Measurements from ENCODE around the gene THSD8. TPM values are rescaled to one million over a fixed set of nuclear protein-coding genes. Genes with fewer than 3 reads are reported as not detected.

The THSD8 gene
- total and polyA plus RNA-seq, 7 experiments from 2014 or later = 0.80 to 18.9 (median 2.1) TPM; not detected in 3

- DNase-seq (peak; percentile 53 to 82 (median 75)), ATAC-seq (no peak)
- H3K27me3 ChIP-seq (ENCODE audit: control insufficient read depth in 2 of 2, insufficient read depth in 2 of 2, low read length in 2 of 2) = no peaks in the 10 kb centered on the region
- no peaks in the 10 kb centered on the region for H3K9me3 ChIP-seq (ENCODE audit: control insufficient read depth in 2 of 3, low read length in 3 of 3)
- peaks cover 30 to 36% of the 10 kb centered on the region in 2 donors for H3K4me1 ChIP-seq (ENCODE audit: control insufficient read depth in 2 of 2, insufficient read depth in 2 of 2, low read length in 2 of 2)
- H3K36me3 Mint-ChIP-seq = peaks cover 0 to 9% (median 0%) of the 10 kb centered on the region in 5 donors
- H3K4me3 Mint-ChIP-seq = peak overlapping the region; percentile 89 to 98 (median 94)
- peaks cover 0 to 2% (median 0%) of the 10 kb centered on the region in 5 donors for H3K27me3 Mint-ChIP-seq
- H3K36me3 ChIP-seq (ENCODE audit: control insufficient read depth in 2 of 3, insufficient read depth in 3 of 3, low read length in 3 of 3) = peaks cover 0 to 20% (median 0%) of the 10 kb centered on the region in 3 experiments
- peaks cover 30 to 52% (median 40%) of the 10 kb centered on the region in 7 donors for H3K4me1 Mint-ChIP-seq
- H3K27ac Mint-ChIP-seq = peak overlapping the region; percentile 97 to 100 (median 100)
- H3K27ac ChIP-seq (ENCODE audit: low read depth, low read length) = peak overlapping the region; percentile 99
- POLR2A ChIA-PET = interaction anchor here (0.6 to 8.4 kb wide), 35 partner anchors 8 to 1417 kb away, joined by 3 to 621 read pairs (median 5); partner anchors contain the start of genes CALR, DHPS, DNASE2 and FBXW9
- peak overlapping the region; percentile 98 for H3K4me3 ChIP-seq (ENCODE audit: low read length)
- CTCF ChIA-PET = interaction anchor here (0.5 to 3.7 kb wide), 9 partner anchors 8 to 188 kb away, joined by 3 to 71 read pairs (median 6); partner anchors contain the start of gene HOOK2
- H3K9me3 Mint-ChIP-seq = peaks cover 0 to 27% (median 0%) of the 10 kb centered on the region in 11 donors
- intact Hi-C loops (cut with micrococcal nuclease) = loop anchor here (2.0 to 5.0 kb wide), 10 partner anchors 15 to 1700 kb away; partner anchors contain the start of genes CALR (in 2 of the 2), IER2 (in 2 of the 2), STX10 (in 2 of the 2) and RNASEH2A (in 1 of the 2)
These were observed 9.6 kb upstream of the THSD8 start for GRCh38 chr19:12792051-12792852.

GRCh38 chr19:12792853-12793289 lies 9.0 kb upstream of the THSD8 start:
- peaks cover 0 to 2% (median 0%) of the 10 kb centered on the region in 5 donors for H3K27me3 Mint-ChIP-seq
- H3K36me3 Mint-ChIP-seq = peaks cover 0 to 9% (median 0%) of the 10 kb centered on the region in 5 donors
- intact Hi-C loops (cut with micrococcal nuclease) = loop anchor here (1.0 to 5.0 kb wide), 11 partner anchors 14 to 1701 kb away; partner anchors contain the start of genes CALR (in 2 of the 2), IER2 (in 2 of the 2), STX10 (in 2 of the 2) and GET3 (in 1 of the 2)
- ChIA-PET POLR2A (interaction anchor here (0.6 to 8.4 kb wide), 28 partner anchors 7 to 1574 kb away, joined by 3 to 621 read pairs (median 6); partner anchors contain the start of genes CALR, DHPS, DNASE2 and FBXW9), CTCF (interaction anchor here (0.9 to 3.7 kb wide), 7 partner anchors 8 to 116 kb away, joined by 4 to 71 read pairs (median 7); partner anchors contain the start of gene HOOK2)
- peak overlapping the region; percentile 89 to 98 (median 94) for H3K4me3 Mint-ChIP-seq
- H3K4me1 ChIP-seq (ENCODE audit: control insufficient read depth in 2 of 2, insufficient read depth in 2 of 2, low read length in 2 of 2) = peaks cover 30 to 36% of the 10 kb centered on the region in 2 donors
- H3K27me3 ChIP-seq (ENCODE audit: control insufficient read depth in 2 of 2, insufficient read depth in 2 of 2, low read length in 2 of 2) = no peaks in the 10 kb centered on the region
- peaks cover 0 to 27% (median 0%) of the 10 kb centered on the region in 11 donors for H3K9me3 Mint-ChIP-seq
- peaks cover 30 to 52% (median 40%) of the 10 kb centered on the region in 7 donors for H3K4me1 Mint-ChIP-seq
- H3K9me3 ChIP-seq (ENCODE audit: control insufficient read depth in 2 of 3, low read length in 3 of 3) = no peaks in the 10 kb centered on the region
- H3K36me3 ChIP-seq (ENCODE audit: control insufficient read depth in 2 of 3, insufficient read depth in 3 of 3, low read length in 3 of 3) = peaks cover 0 to 20% (median 0%) of the 10 kb centered on the region in 3 experiments
- peak overlapping the region; percentile 99 for H3K27ac ChIP-seq (ENCODE audit: low read depth, low read length)
- ATAC-seq = no peak
- H3K27ac Mint-ChIP-seq = peak overlapping the region; percentile 97 to 100 (median 100)
- DNase-seq = no peak
- peak overlapping the region; percentile 98 for H3K4me3 ChIP-seq (ENCODE audit: low read length)

DNA sequence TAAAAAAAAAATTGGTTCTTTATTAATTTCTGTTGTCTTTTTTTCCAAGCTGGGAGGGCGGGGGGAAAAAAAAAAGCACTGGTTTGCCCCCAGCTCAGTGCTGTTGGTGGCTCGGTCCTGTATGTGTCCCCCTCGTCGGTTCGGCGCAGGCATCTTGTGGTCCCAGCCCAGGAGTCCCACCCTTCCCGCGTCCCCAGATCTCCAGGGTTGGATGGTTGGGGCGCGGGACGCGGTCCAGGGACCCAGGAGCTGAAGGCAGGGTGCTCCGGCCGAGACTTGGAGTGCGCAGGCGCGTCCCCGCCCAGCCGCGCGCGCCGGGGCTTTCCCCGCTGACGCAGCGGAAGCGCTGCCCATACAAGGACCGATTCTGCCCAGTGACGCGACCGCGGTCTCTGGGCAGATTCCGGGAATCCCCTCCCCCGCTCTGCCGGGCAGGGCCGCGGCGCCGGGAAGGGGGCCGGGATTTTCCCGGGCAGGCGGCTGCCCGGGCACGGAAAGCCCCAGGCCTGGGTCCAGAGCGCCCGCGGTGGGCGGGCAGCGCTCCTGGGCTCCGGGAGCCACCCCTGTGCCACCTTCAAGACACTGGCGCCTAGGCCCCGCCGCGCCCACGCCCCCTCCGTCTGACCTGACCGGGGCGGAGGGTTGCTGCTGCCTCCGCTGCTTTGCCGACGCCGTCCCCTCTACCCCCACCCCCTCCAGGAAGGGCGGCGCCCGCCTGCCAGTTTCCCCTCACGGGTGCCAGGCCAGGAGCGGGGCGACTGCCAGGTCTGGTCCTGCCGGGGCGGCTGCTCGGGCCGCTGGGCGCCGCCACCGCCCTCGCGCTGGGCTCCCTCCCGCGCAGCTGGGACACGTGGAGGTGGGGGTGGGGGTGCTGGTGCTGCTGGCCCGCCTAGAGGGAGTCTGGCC lies 8.3 kb upstream of the THSD8 start:
- Histone ChIP-seq H3K36me3 (ENCODE audit: control insufficient read depth in 2 of 3, insufficient read depth in 3 of 3, low read length in 3 of 3) (peaks cover 0 to 20% (median 0%) of the 10 kb centered on the region in 3 experiments), H3K9me3 (ENCODE audit: control insufficient read depth in 2 of 3, low read length in 3 of 3) (no peaks in the 10 kb centered on the region), H3K4me1 (ENCODE audit: control insufficient read depth in 2 of 2, insufficient read depth in 2 of 2, low read length in 2 of 2) (peaks cover 30 to 36% of the 10 kb centered on the region in 2 donors), H3K27ac (ENCODE audit: low read depth, low read length) (peak overlapping the region; percentile 99), H3K4me3 (ENCODE audit: low read length) (peak overlapping the region; percentile 98), H3K27me3 (ENCODE audit: control insufficient read depth in 2 of 2, insufficient read depth in 2 of 2, low read length in 2 of 2) (no peaks in the 10 kb centered on the region)
- POLR2A ChIA-PET = interaction anchor here (0.6 to 8.4 kb wide), 23 partner anchors 7 to 1574 kb away, joined by 3 to 621 read pairs (median 11); partner anchors contain the start of genes CALR, DNASE2, FBXW9 and GCDH
- H3K9me3 Mint-ChIP-seq = peaks cover 0 to 27% (median 0%) of the 10 kb centered on the region in 11 donors
- peak overlapping the region; percentile 97 to 100 (median 100) for H3K27ac Mint-ChIP-seq
- CTCF ChIA-PET = interaction anchor here (0.9 to 9.8 kb wide), 8 partner anchors 11 to 117 kb away, joined by 4 to 169 read pairs (median 16); partner anchors contain the start of gene HOOK2
- H3K4me3 Mint-ChIP-seq = peak overlapping the region; percentile 89 to 98 (median 94)
- H3K36me3 Mint-ChIP-seq = peaks cover 0 to 9% (median 0%) of the 10 kb centered on the region in 5 donors
- intact Hi-C loops (cut with micrococcal nuclease) = loop anchor here (1.0 to 5.0 kb wide), 11 partner anchors 13 to 1701 kb away; partner anchors contain the start of genes CALR (in 2 of the 2), IER2 (in 2 of the 2), STX10 (in 2 of the 2) and GET3 (in 1 of the 2)
- peaks cover 0 to 2% (median 0%) of the 10 kb centered on the region in 5 donors for H3K27me3 Mint-ChIP-seq
- DNase-seq = peak; percentile 93 to 99 (median 98)
- peak; percentile 53 for ATAC-seq
- H3K4me1 Mint-ChIP-seq = peaks cover 30 to 46% (median 39%) of the 10 kb centered on the region in 7 donors

GRCh38 chr19:12794196-12794941 lies 7.5 kb upstream of the THSD8 start:
- intact Hi-C loops (cut with micrococcal nuclease) = loop anchor here (5.0 kb wide), 8 partner anchors 143 to 1702 kb away; partner anchors contain the start of genes CALR (in 2 of the 2), IER2 (in 1 of the 2), STX10 (in 1 of the 2) and SWSAP1 (in 1 of the 2)
- ChIA-PET POLR2A (interaction anchor here (0.6 to 8.4 kb wide), 10 partner anchors 9 to 1730 kb away, joined by 3 to 621 read pairs (median 7); partner anchors contain the start of genes HOOK2, PRDX2, RNASEH2A and THSD8), CTCF (interaction anchor here (2.0 to 9.8 kb wide), 5 partner anchors 18 to 53 kb away, joined by 7 to 169 read pairs (median 41); partner anchors contain the start of gene HOOK2)
- peaks cover 25 to 38% (median 32%) of the 10 kb centered on the region in 7 donors for H3K4me1 Mint-ChIP-seq
- DNase-seq = peak in 3 of 9 donors; percentile 39 to 43 (median 40)
- peaks cover 0 to 28% (median 0%) of the 10 kb centered on the region in 3 experiments for H3K36me3 ChIP-seq (ENCODE audit: control insufficient read depth in 2 of 3, insufficient read depth in 3 of 3, low read length in 3 of 3)
- H3K27me3 Mint-ChIP-seq = peaks cover 0 to 2% (median 0%) of the 10 kb centered on the region in 5 donors
- H3K27ac Mint-ChIP-seq = peak overlapping the region; percentile 93 to 100 (median 97)
- H3K27me3 ChIP-seq (ENCODE audit: control insufficient read depth in 2 of 2, insufficient read depth in 2 of 2, low read length in 2 of 2) = no peaks in the 10 kb centered on the region
- ATAC-seq = no peak
- H3K9me3 ChIP-seq (ENCODE audit: control insufficient read depth in 2 of 3, low read length in 3 of 3) = no peaks in the 10 kb centered on the region
- peaks cover 21 to 30% of the 10 kb centered on the region in 2 donors for H3K4me1 ChIP-seq (ENCODE audit: control insufficient read depth in 2 of 2, insufficient read depth in 2 of 2, low read length in 2 of 2)
- H3K27ac ChIP-seq (ENCODE audit: low read depth, low read length) = peak overlapping the region; percentile 99
- H3K4me3 ChIP-seq (ENCODE audit: low read length) = peak overlapping the region; percentile 98
- H3K4me3 Mint-ChIP-seq = peak overlapping the region; percentile 74 to 95 (median 86)
- H3K36me3 Mint-ChIP-seq = peaks cover 0 to 9% (median 0%) of the 10 kb centered on the region in 5 donors
- H3K9me3 Mint-ChIP-seq = peaks cover 0 to 26% (median 0%) of the 10 kb centered on the region in 11 donors

All from naive thymus-derived CD4-positive, alpha-beta T cell (primary cell).